HG03097 (cell line): ENCODE measurements around the gene HIVEP1.

ENCODE experiments used
- ATAC-seq: cut with Tn5 transposase; IDR thresholded peaks from one replicate; pipeline ENCODE4 v1.9.1; 2021; ENCODE audit not compliant: unreplicated experiment, low FRiP score

Gene HIVEP1

DNA sequence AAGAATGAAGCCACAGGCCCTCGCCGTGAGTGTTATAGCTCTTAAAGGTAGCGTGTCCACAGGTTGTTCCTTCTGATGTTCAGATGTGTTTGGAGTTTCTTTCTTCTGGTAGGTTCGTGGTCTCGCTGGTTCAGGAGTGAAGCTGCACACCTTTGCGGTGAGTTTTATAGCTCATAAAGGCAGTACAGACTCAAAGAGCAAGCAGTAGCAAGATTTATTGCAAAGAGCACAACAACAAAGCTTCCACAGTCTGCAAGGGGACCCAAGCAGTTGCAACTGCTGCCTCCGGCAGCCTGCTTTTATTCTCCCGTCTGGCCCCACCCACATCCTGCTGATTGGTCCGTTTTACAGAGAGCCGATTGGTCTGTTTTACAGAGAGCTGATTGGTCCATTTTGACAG is 5.2 kb downstream of the HIVEP1 start:
- no peak for ATAC-seq

GRCh38 chr6:12017876-12018401 is 5.8 kb downstream of the HIVEP1 start:
- ATAC-seq = no peak

GRCh38 chr6:12020187-12020791 is 8.2 kb downstream of the HIVEP1 start:
- ATAC-seq = no peak

GRCh38 chr6:12022481-12022880 is 10.4 kb downstream of the HIVEP1 start:
- ATAC-seq = no peak

- ATAC-seq = no peak
These were observed 10.9 kb downstream of the HIVEP1 start for GRCh38 chr6:12022953-12023388.

GRCh38 chr6:12024216-12024615 is 12.1 kb downstream of the HIVEP1 start:
- ATAC-seq = no peak

- no peak for ATAC-seq
These were observed 12.8 kb downstream of the HIVEP1 start for GRCh38 chr6:12024699-12025434.

DNA sequence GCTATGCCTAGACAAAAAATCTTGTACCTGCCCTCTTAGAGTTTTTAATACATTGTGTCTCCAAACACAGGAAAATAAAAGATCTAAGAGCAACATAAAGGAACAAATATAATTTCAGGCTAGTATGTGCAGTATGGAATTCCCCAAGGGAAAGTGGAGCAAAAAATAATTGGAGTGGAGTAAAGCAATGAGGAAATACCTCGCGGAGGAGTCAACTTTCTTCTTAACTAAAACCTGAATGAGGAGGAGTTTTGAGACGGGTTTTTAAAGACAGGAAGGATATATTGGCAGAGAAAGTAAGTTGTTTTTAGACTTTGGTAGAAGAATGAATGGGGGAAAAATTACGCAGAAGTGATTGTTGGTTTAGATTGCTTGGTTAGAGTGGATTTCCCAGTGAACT is 14.0 kb downstream of the HIVEP1 start:
- no peak for ATAC-seq

DNA sequence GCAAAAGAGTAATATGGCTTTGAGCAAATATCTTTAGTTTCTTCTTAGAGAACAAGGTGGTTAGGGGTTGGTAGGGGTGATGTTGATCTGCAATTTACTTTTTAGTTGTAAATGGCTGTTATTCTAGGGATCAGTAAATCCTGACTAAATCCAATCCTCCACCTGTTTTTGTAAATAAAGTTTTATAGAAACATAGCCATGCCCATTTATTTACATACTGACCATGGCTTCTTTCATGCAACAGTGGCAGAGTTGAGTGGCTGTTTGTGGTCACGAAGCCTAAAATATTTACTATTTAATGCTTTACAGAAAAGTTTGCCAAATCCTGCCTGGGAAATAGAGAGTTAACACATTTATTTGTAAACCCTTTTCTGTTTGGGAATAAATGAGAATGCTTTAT is 14.7 kb downstream of the HIVEP1 start:
- no peak for ATAC-seq

DNA sequence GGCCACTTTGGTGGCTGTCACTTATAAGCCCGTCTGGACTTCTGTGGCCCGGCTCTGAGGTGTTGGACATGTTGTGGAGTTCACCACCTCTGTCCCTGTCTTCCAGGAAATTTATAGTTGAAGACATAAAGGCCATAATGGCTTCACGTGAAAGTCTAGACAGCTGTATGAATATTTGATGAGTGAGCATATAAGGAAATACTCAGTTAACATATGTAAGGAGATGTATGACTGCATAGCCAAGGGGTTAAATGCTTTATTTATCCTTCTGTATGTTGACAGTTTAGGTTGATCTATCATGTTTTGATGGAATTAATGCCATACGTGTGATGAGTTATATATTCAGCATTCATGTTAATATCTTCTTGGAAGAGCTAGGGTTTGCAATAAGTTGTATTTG is 16.1 kb downstream of the HIVEP1 start:
- ATAC-seq = no peak

- ATAC-seq = no peak
These were observed 18.0 kb downstream of the HIVEP1 start for GRCh38 chr6:12029979-12030737.

DNA sequence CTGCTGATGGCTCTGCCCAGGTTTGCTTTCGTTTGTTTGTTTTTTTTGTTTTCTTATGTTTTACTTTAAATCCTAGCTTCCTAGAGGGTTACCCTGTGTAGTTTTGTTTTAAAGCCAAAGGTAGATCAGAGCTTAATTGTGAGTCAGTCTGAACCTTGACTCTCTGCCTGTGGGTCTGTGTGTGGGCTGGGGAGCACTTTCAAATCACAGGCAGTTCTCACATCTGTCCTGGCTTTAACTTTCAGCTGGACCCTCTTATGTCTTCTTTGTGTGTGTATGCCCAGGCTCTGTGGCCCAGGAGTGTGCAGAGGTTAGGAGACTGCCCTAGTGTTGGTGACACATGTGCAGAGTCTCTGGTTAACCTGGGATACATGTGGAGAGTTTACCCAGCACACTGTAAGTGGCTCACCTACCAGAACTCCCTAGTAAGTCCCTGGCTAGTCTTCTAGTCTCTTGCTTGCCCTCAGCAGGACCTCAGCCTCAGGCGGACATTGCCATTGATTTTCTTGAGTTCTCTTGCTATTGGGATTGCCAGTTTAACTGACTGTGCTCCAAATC is 19.0 kb downstream of the HIVEP1 start:
- ATAC-seq = no peak

GRCh38 chr6:12032783-12033573 is 20.9 kb downstream of the HIVEP1 start:
- no peak for ATAC-seq

DNA sequence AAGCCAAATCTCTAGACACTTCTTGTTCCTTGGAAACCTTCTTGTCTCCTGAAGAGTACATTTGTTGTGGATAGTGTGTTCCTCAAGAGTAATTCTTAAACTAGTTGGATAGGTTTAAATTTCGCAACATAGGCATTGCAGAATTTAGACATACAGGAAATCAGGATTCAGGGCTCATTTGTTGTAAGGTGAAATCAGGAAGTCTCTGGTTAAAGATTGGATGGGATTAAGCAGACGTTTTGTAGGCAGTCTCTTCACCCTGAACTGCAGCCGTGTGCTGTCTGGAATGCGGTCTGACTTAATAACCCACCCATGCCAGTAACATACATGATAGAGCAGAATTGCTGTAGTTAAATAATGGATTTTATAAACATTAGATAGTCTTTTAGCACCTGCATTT is 21.7 kb downstream of the HIVEP1 start:
- no peak for ATAC-seq

GRCh38 chr6:12034349-12034748 is 22.2 kb downstream of the HIVEP1 start:
- ATAC-seq = no peak

DNA sequence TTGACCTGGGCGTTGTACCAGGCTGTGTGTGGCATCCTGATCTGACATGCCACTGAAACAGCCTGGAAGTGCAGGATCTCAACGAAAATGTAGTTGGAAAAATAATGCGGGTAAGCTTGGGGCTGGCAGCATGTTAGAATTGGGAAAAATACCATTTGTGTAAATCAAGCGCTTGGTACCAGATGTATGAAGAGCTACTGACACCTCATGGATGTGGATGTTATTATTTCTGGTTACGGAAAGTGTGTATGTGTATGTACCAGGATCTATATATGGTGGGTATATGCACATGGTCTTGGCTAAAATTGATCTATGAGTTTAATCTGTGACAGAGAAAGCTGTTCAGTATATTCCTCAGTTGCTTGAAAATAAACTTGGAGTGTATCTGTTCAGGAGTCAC is 22.7 kb downstream of the HIVEP1 start:
- ATAC-seq = no peak

GRCh38 chr6:12036766-12037165 is 24.7 kb downstream of the HIVEP1 start:
- ATAC-seq = no peak

GRCh38 chr6:12037798-12038197 is 25.7 kb downstream of the HIVEP1 start:
- no peak for ATAC-seq

DNA sequence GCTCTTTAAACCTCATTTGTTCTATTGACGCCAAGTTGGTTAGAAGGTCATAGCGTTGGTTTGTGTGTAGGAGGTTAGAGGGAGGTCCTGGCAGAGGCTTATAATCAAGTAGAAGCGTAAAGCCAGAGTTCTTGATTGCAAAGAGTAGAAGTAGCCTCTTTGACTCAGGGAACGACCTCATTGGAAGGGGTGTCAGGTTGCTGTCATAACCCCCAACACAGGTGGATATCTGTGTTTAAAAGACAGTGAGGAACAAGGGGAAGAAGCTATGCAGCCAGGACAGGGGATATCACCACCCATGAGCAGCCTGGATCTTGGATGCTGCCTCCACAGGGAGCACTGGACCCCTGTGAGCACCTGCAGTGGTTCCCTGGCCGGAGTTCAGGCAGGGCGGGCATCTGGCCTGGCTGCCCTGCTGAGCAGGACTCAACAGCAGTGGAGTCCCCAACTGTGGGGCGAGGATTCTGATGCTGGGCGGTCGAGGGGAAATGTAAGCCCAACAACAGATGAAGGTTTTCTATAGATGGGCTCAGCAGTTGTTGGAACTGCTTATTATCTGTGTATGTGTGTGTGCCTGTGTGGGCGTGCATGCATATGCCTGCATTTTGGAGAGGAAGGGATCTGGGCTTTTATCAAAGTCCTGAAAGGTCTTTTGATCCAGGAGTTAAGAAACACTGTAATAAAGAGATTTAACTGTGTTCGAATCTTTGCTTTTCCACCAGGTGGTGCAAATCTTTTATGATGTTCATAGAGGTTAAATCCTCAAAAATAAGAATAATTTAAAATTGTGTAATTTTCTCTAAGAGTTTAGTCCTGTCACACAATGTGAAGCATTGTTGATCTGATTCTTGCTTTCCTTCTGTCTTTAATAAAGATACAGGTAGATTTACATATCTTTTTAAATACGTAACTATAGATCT is 27.7 kb downstream of the HIVEP1 start:
- ATAC-seq = no peak
